ENCODE results near the gene CLEC4G.

DNA sequence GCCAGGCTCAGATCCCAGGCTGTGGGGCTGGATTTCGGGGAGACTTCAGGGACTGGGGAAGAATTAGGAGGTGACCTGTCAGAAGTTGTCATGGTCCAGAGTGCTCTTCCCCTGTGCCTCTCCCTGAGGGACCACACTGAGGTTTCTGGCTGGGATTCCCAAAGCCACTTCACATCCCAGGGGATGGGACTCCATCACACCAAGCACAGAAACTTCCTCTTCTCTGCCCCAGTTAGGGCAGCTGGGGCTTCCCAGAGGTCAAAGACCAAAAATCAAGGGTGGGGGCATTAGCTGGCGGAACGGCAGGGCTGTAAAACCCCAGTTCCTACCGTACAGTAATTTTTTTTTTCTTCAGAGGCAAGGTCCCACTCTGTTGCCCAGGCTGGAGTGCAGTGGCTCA lies 37.4 kb downstream of the CLEC4G start:
- TF ChIP-seq RAD21 (IDR thresholded peaks at IDR 0.05; ENCODE audit: low read depth), result no peak
- TF ChIP-seq YY1 (IDR thresholded peaks at IDR 0.05; ENCODE audit: low read depth), result no peak
- TF ChIP-seq, protein P1, sequence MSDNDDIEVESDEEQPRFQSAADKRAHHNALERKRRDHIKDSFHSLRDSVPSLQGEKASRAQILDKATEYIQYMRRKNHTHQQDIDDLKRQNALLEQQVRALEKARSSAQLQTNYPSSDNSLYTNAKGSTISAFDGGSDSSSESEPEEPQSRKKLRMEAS (IDR thresholded peaks at IDR 0.05), result no peak
- no peak for TF ChIP-seq TEAD4 (IDR thresholded peaks at IDR 0.05)
- TF ChIP-seq FOXM1 (IDR thresholded peaks at IDR 0.05; ENCODE audit: borderline replicate concordance, low read depth), result no peak
- TF ChIP-seq TAF1 (IDR thresholded peaks at IDR 0.05; ENCODE audit: low read depth), result no peak
- TF ChIP-seq EP300 (IDR thresholded peaks at IDR 0.05; ENCODE audit: borderline replicate concordance), result no peak
- TF ChIP-seq, protein P2, sequence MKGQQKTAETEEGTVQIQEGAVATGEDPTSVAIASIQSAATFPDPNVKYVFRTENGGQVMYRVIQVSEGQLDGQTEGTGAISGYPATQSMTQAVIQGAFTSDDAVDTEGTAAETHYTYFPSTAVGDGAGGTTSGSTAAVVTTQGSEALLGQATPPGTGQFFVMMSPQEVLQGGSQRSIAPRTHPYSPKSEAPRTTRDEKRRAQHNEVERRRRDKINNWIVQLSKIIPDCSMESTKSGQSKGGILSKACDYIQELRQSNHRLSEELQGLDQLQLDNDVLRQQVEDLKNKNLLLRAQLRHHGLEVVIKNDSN (IDR thresholded peaks at IDR 0.05), result no peak
- TF ChIP-seq CEBPB (IDR thresholded peaks at IDR 0.05), result no peak

All from Ishikawa (cell line).